ENCODE measurements around the gene WAC.

Gene WAC

DNA sequence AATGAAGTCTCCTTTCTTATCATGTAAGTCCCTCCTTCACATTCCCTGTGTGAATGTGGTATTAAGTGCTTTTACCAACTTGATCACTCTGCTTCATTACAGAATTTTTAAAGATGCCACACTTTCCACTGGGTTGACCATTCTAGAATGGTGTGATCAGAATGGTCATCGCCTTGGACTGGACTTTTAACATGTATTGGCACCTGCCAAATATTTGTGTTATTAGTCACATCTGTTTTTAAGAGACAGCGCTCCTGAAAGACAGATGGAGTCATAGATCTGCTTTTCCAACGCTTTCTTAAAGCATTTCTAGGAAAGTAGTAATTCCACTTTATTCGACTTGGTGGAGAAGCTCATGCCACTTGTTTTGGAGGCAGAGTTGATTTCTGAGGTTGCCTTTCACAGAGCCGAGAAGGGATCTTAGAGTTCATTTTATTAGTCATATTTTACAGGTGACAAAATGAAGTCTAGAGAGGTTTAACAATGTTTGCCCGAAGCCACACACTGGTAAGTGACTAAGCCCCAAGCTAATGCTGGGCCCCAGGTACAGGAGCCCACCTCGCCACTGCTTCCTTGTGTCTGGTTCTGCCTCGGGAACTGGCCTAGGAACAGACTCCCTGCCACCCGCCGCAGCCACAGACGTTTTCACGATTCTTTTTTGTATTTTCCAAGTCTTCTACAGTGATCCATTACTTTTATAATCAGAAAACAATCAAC, 134.0 kb downstream of the WAC start:
- in situ Hi-C loops (cut with MboI; ENCODE audit: low sequenced_read_pairs, unreplicated experiment): loop anchor here (25.0 kb wide), 2 partner anchors 470 to 645 kb away; no protein-coding TSS in a partner anchor
- TF ChIP-seq, protein P1, sequence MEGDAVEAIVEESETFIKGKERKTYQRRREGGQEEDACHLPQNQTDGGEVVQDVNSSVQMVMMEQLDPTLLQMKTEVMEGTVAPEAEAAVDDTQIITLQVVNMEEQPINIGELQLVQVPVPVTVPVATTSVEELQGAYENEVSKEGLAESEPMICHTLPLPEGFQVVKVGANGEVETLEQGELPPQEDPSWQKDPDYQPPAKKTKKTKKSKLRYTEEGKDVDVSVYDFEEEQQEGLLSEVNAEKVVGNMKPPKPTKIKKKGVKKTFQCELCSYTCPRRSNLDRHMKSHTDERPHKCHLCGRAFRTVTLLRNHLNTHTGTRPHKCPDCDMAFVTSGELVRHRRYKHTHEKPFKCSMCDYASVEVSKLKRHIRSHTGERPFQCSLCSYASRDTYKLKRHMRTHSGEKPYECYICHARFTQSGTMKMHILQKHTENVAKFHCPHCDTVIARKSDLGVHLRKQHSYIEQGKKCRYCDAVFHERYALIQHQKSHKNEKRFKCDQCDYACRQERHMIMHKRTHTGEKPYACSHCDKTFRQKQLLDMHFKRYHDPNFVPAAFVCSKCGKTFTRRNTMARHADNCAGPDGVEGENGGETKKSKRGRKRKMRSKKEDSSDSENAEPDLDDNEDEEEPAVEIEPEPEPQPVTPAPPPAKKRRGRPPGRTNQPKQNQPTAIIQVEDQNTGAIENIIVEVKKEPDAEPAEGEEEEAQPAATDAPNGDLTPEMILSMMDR (IDR thresholded peaks at IDR 0.05; ENCODE audit: borderline replicate concordance, control extremely low read depth, extremely low read depth, insufficient read depth, missing control alignments): no peak
- no peak for DNase-seq (ENCODE audit: low spot score)

DNA sequence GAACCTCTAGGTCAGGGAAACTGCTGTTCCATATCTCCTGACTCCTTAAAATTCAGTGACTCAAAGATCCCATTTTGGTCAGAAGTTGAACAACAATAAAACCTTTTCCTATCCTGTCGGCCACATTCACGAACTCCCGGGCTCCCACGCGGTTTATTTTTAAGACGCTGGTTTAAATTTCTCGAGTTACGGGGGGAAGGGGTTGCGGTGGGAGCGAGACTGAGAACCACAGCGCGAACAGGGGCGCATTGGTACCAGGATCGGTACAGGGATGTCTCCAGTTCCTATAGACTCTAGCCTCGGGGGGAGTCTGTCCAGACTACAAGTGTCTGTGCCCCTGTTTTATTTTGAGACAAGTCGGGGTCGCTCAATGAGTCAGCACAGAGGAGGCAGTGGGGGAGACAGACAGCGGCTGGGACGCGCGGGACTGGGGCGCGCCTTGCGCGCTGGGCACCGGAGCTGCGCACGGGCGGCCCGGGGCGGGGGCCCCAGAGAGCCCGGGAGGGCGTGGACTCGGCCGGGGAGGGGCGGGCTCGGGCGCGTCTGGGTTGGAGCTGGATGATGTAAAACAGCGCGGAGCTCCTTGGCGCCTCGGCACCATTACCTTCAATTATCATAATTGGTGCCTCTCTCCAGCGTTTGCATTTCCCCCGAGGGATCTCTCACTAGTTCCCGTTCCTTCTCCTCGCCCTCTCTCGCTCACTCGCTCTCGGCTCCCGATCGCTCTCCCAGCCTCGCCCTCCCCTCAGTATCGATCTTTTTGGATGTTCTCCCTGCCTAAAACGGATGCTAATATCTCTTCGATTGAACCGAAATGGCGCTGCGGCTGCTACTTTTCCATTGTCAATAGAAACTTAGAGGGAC, 135.7 kb downstream of the WAC start:
- DNase-seq (ENCODE audit: low spot score): no peak
- TF ChIP-seq, protein P1 (IDR thresholded peaks at IDR 0.05; ENCODE audit: borderline replicate concordance, control extremely low read depth, extremely low read depth, insufficient read depth, missing control alignments): no peak
- in situ Hi-C loops (cut with MboI; ENCODE audit: low sequenced_read_pairs, unreplicated experiment): loop anchor here (25.0 kb wide), 2 partner anchors 469 to 644 kb away; no protein-coding TSS in a partner anchor

DNA sequence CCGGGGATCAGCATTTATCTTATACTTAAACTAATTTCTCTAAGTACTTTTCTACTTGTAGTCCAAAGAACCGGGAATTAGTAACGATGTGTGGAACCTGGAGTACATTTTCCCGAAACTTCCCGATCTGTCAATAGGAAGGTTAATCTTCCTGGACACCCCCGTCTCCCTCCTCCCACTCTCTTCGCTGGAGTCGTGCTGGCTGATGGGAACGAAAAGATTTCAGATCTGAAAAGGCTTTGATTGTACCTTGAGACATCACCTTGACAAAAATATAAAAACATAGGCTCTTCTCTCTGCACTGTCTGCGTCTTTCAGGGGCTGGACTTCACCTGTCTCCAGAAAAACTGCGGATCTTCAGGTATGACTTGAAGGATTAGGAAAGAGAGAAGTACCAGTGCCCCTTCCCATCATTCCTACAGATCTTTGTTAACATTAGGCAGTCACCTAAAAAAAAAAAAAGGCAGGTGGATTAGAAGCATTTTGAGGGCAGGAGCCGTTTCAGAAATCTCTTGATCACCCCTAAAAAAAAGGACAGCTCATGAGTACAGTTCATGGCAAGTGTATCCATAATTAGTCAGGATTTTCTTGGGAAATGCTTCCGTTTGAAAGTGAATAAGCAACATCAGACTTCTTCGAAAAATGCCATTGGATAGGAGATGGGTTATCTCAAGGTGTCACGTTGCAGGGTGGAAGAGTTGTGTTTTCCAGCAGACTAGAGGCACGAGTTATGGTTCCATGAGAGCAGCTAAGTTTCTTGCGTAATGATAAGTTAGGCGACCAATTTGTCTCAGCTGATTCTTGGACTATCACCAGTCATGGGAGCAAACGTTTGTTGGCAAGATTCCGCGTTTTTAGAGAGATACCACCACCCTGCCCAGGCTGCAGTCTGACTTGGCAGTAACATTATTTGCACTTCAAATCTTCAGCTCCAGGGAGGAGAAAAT, 136.6 kb downstream of the WAC start:
- in situ Hi-C loops (cut with MboI; ENCODE audit: low sequenced_read_pairs, unreplicated experiment): loop anchor here (25.0 kb wide), 2 partner anchors 468 to 643 kb away; no protein-coding TSS in a partner anchor
- TF ChIP-seq, protein P1 (IDR thresholded peaks at IDR 0.05; ENCODE audit: borderline replicate concordance, control extremely low read depth, extremely low read depth, insufficient read depth, missing control alignments): no peak
- no peak for DNase-seq (ENCODE audit: low spot score)
